GM19452 (cell line): ENCODE results near the gene DPY19L1.
"Not testable (repeated sequence)": the region's sequence is repeated elsewhere in the genome, so short reads cannot be mapped to it uniquely, and the experiment has no call there.

ENCODE experiments used
- ATAC-seq: cut with Tn5 transposase; IDR thresholded peaks from one replicate; pipeline ENCODE4 v1.9.1; 2021; ENCODE audit not compliant: unreplicated experiment

The DPY19L1 gene

DNA sequence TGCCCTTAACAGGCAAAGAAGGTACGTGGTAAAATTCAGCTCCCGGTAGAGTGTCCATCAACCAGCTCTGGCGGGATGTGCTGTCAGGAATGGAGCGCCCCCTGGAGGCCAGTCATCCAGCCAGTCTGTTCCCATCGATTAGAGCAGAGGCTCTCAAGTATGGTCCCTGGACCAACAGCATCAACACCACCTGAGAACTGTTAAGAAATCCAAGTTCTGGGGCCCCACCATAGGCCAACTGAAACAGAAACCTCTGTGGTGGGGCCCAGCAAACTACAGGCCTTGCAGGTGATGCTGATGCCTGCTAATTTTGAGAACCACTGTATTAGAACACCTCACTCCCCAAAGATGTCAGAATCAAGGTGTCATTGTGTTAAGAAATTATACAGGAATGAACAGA lies 109.2 kb downstream of the DPY19L1 start:
- peak; percentile 82 for ATAC-seq

DNA sequence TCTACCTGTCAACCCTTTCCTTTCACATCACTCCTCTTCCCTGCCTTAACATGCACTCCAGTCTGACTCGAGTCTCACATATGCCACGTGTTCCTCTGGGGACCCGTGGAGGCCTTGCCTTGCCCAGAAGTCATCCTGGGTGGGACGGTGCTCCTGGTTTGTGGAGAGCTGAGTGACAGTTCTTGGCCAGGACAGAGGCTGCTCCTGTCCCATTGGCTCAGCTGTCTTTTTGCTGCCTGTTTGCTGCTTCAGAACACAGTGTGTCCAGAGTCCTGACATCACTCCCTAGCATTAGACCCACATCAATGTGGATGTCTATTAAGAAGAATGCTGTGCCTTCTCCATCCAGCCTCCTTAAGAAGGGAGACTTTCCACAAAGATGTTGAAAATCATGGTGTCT lies 116.8 kb downstream of the DPY19L1 start:
- ATAC-seq = not testable (repeated sequence)

DNA sequence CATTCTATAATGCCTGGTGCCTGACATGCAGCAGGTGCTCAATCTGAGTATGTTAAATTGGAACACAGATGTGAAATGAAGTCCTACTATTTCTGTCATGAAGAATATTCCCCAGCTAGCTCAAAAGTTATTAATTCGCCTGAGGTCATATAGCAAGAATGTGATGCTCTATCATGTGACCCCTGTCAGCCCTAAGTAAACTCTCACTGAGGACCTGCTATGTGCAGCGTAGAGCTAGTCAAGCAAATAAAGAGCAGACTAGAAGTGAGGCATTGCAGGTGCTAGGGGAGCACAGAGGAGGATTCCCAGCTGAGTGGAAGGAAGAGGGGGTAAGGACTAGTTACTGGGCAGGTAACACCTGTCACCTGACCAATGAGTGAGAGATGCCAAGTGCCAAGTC lies 118.2 kb downstream of the DPY19L1 start:
- not testable (repeated sequence) for ATAC-seq

DNA sequence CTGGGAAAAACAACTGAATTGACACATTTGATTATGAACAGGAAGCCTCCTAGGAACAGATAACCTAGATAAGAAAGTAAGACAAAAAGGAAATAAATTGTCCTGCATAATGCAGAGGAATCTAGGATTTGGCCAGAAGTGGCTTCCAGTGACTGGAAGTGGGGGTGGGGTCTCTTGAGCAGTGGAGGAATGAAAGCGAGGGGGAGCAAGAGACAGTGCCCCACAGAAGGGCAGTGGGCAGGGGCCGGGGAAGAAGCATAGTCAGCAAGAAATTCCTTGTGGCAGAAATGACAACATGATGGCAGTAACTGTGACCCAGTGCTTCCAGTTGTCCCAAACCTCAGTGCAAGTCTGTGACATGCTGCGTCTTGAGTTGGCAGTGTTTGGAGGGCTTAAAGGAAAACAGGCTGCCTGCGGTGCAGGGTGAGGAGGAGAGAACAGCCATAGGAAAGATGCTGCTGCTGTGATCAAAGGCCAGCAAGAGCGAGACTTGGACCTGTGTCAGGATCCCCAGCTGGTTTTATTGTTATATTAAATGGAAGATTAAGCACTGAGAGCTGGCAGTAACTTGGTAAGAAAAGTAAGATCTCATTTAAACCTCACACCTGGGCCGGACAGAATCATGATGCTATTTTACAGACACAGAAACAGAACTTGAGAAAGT lies 119.0 kb downstream of the DPY19L1 start:
- ATAC-seq = not testable (repeated sequence)

DNA sequence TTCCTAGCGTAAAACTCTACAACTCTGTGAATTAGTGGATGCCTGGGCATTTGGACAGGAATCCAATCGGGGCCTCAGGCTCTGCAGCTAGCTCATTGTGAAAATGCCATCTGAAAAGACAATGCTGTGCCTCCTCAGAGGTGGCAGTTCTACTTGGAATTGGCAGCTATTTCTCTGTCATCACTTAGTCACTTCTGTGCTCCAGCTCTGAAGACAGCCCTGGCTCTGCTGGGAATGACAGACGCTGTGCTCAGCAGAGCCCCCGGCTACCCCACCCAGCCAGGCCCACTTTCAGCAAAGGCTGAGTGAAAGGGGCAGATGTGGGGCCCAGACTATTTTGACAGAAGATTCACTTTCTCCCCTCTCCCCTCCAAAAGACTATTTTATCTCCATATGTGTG lies 119.8 kb downstream of the DPY19L1 start:
- ATAC-seq = not testable (repeated sequence)

DNA sequence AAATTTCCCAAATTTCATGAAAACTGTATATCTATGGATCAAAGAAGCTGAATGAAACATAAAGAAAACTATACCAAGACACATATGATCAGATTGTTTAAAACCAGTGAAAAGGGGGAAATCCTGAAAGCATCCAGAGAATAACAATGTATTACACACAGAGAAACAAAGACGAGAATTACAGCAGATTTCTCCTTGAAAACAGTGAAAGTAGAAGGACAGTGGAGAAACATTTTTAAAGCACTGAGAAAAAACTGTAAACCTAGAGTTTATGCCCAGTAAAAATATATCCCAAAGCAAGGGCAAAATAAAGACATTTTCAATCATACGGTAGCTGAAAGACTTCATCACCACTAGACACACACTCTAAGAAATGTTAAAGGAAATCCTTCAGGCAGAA lies 121.0 kb downstream of the DPY19L1 start:
- no peak for ATAC-seq

DNA sequence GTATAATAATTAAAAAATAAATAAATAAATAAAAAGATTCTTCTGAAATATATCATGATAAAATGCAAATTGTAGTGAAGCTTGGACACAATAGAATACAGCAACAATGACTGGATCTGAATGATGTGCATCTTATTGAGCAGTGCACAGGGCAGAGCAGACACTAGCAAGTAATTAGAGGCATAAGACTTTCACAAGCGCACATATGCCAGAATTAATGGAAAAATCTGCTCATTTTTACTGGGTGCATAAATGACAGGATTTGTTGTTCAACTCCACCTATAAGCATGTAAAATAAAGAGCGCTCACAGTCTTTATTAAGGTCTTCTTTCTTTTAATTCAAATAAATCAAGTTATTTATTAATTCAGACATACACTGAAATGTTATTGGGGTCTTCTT lies 125.0 kb downstream of the DPY19L1 start:
- no peak for ATAC-seq

DNA sequence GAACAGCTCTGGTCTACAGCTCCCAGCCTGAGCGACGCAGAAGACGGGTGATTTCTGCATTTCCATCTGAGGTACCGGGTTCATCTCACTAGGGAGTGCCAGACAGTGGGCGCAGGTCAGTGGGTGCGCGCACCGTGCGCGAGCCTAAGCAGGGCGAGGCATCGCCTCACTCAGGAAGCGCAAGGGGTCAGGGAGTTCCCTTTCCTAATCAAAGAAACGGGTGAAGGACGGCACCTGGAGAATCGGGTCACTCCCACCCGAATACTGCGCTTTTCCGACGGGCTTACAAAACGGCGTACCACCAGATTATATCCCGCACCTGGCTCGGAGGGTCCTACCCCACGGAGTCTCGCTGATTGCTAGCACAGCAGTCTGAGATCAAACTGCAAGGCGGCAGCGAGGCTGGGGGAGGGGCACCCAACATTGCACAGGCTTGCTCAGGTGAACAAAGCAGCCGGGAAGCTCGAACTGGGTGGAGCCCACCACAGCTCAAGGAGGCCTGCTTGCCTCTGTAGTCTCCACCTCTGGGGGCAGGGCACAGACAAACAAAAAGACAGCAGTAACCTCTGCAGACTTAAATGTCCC lies 130.9 kb downstream of the DPY19L1 start:
- ATAC-seq = not testable (repeated sequence)

DNA sequence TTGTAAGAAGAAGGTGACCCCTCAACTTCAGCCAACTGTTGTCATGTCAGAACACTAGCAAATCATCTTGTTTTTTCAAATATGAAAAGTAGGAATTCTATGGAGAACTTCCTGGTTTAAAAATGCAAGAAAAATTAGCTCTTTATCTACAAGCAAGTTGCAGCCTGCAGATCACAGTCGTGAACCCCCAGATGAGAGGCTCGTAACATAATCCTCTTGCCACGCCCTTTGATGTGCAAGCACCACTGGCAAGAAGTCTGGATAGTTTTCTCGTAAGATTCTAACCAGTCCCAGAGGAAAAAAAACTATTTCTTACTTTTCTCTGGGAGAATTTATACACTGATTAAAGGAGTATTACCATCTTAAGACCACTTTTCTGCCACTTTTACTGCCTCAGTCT lies 132.3 kb downstream of the DPY19L1 start:
- ATAC-seq = no peak

DNA sequence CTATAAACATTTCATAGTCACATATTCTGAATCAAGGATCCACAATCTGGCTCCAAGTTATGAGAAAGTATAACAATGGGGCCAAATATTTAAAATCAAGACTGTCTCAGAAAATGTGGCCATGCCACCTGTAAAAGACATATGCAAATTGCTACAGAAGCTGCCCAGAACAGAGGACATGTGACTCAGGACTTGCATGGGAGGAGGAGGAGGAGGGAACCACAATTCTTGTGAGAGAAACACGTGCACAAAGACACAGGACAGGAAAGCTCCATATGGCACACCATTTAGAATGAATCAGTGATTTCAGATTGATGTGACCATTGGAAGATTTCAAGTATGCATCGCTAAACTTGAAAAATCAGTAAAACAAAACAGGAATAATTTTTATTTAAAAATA lies 133.4 kb downstream of the DPY19L1 start:
- ATAC-seq = not testable (repeated sequence)

DNA sequence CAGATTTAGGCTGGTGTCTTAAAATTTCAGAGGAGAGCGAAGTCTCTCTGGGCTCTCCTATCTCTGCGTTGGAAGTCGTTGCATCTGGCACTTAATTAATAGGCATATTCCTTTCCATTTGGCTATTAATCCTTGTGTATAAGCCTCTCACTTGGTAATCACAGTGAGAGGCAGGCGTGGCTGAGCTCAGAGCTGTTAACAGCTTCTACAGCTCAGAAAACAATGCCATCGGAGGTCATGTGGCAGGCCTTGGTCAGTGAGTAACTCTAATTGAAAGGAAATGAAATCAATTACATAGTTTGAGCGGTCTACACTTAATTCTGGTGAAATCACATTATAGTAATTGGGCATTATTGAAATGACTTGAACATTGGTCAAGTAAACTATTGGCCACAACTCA lies 135.1 kb downstream of the DPY19L1 start:
- ATAC-seq = no peak

DNA sequence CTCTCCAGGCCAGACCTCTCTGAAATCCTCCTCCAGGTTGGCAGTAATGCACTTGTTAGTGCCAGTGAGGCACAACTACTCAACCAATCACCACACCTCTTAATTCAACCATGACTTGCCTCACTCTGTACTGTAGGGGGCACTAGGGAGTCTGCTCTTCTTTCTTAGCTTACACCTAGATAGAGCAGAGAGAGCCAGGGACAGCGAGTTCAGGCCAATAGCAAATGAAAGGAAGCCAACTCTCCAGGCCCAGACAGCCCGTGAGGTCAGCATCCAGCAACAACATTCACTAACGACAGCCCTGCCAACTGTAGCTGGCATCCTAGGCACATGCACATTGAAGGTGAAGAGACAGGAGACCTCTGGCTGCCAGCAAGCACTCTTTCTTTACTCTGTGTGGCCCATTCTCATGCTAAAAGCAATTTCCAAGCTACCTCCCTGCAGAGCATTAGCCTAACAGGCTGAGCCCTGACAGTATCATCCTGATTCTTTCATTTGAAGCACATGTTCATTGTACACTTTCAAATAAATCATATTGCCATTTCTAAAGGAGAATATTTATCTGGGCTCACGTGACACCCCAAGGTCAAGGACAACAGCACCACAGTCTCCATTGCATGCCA lies 136.3 kb downstream of the DPY19L1 start:
- no peak for ATAC-seq

DNA sequence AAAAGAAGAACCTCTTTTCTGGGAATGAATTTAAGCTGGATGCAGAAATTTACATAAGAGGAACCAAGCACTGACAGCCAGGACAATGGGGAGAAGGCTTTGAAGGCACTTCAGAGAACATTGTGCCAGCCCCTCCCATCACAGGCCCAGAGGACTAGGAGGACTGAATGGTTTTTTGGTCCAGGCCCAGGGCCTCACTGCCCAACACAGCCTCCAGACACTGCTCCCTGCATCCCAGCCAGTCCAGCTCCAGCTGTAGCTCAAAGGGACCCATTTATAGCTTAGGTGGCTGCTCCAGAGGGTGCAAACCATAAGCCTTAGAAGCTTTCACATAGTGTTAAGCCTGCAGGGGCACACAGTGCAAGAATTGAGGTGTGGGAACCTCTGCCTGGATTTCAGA lies 142.1 kb downstream of the DPY19L1 start:
- ATAC-seq = no peak

DNA sequence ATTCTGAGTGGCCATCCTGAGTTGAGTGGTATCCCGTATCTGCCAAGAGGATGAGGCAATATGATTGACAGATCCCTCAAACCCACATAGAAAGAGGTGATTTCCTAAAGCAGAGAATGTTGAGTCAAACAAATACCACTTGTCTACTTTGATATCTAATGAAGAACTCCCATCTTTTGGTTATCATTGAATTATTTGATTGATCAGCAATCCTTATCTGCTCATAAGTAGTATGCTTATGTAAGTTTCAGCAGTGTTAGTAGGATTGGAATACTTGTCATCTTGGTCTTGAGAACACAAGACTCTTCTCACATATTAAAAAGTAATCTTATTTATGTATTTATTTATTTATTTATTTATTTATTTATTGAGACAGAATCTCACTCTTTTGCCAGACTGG lies 147.3 kb downstream of the DPY19L1 start:
- no peak for ATAC-seq

DNA sequence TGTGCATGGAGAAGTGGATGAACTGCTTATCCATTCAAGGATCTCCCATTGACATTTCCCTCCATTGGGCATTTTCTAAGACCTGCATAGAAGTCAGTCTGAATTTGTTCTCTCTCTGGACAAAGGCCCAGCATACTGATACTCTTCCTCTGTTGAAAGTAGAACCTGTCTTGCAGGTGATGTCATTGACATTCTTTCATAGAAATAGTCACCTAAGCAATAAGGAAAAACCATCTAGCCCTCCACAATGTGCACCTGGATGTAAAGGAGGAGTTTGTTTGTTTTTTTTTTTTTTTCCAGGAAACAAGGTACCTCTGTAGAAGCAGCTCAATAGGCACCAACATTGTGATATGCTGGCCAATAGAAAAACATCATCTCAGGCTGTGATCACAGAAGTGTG lies 150.4 kb downstream of the DPY19L1 start:
- ATAC-seq = no peak

DNA sequence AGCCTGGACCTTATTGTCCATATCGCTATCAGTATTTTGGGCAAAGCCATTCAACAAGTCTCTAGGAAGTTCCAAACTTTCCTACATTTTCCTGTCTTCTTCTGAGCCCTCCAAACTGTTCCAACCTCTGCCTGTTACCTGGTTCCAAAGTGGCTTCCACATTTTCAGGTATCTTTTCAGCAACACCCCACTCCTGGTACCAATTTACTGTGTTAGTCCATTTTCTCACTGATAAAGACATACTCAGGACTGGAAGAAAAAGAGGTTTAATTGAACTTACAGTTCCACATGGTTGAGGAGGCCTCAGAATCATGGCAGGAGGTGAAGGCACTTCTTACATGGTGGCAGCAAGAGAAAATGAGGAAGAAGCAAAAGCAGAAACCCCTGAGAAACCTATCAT lies 153.4 kb downstream of the DPY19L1 start:
- ATAC-seq = not testable (repeated sequence)

DNA sequence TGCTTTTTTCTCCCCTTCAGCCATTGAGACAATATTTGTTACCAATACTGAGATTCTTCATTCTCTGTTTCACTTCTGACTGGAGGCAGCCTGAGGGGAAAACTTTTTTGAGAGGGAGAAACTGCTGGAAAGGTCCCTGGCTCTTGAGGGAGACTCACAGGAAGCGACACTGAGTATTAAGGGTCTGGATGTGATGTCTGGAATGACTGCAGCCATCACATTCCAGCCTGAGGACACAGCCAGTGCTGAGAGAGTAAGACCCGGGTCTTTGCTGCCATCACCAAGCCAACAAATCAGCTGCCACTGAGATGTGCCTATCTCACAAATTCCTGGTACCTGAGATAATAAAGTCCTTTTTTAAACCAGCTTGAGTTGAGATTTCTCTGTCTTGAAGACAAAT lies 157.4 kb downstream of the DPY19L1 start:
- no peak for ATAC-seq

DNA sequence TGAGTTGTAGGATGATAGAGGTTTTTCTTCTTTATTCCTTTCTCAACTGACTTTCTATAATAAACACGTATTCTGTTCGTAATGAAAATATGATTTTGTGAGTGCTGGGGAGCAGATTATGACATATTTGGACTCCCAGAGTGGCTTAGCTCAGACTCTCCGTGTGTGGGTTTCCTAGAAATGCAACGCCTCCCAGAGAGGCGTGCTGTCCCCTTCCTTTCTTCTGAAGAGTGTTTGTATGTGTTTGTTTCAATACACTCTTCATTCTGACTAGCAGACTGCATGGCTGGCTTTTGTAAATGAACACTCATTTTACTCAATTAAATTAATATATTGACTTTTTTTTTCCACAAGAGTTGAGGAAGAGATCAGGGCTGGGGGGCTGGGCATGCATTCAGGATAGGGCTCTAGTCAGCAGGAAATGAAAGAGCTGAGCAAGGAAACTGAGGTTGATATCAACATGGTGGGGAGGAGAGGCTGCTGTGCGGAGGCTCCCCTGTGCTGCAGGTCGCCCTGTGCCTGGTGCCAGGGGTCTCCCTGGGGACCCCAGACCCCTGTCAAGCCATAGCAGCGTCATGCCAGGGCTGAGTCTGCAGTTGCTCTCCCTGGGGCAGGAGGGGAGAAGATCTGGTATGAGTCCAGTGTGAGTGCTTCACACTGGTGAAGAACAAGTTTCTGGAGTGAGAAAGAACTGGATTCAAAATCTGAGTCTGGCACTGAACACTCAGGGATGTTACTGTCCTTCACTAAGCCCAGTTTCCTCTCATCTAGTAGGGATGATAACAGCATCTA lies 158.1 kb downstream of the DPY19L1 start:
- not testable (repeated sequence) for ATAC-seq
